Measurements from ENCODE around the gene ZPR1.

GRCh38 chr11:116762132-116762531 lies 25.7 kb downstream of the ZPR1 start:
- TF ChIP-seq USF2 (IDR thresholded peaks at IDR 0.05; ENCODE audit: low read depth, low read length) (no peak), RCOR1 (IDR thresholded peaks at IDR 0.05; ENCODE audit: insufficient replicate concordance, low read length) (no peak), POLR2A (IDR thresholded peaks at IDR 0.05; ENCODE audit: low read depth, low read length) (no peak)
